Retinal pigment epithelial cell (primary cell): Measurements from ENCODE around the gene ALPK3.

Experiments used
- DNase-seq: peaks from one replicate; pipeline ENCODE4 v3.0.0-alpha.2; 2010; ENCODE audit warnings: low read depth
- H3K4me3 ChIP-seq: 2 replicates; pipeline ENCODE4 v1.5.1; 2011; ENCODE audit warnings: mild to moderate bottlenecking, low read length, control low read depth, moderate library complexity
- TF ChIP-seq, protein P1 (sequence below): conservative IDR thresholded peaks from 2 replicates; pipeline ENCODE4 v1.5.1; 2011; ENCODE audit warnings: low read depth, low read length, control low read depth, inconsistent platforms

The ALPK3 gene

DNA sequence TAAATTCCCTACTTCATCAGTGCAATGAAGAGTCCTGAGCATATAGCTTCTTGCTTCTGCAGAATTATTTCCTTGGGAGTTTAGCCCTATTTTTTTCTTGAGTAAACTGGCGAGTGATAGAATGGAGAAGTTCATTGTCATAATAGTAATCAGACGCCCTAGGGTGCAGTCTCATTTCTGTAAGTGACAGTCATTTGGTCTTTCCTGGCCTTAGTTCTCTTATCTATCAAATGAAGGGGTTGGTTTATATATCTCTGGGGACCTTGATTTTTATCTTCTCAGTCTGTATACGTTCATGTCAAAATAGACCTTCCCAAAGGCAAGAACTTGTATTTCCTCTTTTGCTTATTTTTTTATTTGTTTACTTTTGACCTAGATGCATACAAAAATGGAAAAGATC is 9.9 kb upstream of the ALPK3 start:
- H3K4me3 ChIP-seq, result no peak overlapping the region
- DNase-seq, result no peak
- TF ChIP-seq, protein P1, sequence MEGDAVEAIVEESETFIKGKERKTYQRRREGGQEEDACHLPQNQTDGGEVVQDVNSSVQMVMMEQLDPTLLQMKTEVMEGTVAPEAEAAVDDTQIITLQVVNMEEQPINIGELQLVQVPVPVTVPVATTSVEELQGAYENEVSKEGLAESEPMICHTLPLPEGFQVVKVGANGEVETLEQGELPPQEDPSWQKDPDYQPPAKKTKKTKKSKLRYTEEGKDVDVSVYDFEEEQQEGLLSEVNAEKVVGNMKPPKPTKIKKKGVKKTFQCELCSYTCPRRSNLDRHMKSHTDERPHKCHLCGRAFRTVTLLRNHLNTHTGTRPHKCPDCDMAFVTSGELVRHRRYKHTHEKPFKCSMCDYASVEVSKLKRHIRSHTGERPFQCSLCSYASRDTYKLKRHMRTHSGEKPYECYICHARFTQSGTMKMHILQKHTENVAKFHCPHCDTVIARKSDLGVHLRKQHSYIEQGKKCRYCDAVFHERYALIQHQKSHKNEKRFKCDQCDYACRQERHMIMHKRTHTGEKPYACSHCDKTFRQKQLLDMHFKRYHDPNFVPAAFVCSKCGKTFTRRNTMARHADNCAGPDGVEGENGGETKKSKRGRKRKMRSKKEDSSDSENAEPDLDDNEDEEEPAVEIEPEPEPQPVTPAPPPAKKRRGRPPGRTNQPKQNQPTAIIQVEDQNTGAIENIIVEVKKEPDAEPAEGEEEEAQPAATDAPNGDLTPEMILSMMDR, result no peak

DNA sequence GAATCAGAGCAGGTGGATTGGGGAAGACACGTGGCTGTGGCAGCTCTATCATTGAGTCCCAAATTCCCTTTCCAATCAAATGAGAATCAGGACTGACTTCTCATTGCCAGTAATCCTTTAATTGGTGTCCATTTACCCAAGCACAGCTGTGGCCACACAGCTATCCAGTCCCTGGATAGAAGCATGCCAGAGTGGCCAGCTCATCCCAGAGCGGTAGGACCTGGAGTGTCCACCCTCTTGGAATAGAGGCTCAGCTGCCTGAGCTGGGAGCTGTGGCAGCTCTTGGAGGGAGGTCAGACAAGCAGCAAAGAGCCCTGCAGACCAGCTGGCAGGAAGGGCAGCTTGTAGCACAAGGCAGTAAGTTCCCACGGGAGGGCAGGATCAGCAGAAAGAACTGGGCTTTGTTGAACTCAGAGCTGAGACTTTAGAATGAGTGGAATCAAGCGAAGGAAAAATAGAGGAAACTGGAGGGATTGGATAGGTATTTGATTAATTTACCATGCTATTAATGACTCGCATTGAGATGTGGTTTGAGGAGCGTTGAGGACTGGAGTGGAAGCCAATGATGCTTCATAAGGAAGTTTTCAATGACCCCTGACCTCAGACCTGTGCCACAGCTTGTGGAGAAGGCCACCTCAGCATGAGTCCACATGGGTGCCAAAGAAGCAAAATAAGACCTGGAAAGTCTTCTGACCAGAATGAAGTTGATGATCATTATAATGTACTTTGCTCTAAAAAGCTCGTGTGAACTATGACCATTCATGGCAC is 6.9 kb upstream of the ALPK3 start:
- no peak for DNase-seq
- H3K4me3 ChIP-seq, result no peak overlapping the region
- TF ChIP-seq, protein P1, result no peak

DNA sequence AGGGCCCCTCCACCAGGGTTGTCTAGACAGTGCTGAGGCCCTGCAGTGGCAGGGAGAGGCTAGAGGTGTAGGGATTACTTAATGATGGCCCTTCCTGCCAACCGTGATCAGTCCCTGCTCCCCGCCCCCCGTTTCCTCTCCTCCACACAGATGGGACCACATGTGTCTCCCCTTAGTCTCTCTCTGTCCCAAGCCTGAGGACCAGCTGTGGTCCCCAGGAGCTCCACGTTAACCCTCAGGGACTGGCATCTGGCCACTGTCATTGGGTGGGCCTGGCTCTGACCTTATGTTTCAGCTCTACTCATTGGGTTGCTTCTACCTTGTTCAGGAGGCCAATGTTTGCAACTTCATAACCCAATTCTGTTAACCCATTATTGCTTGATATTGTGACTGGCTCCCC is 6.0 kb upstream of the ALPK3 start:
- H3K4me3 ChIP-seq, result no peak overlapping the region
- TF ChIP-seq, protein P1, result no peak
- DNase-seq, result no peak

DNA sequence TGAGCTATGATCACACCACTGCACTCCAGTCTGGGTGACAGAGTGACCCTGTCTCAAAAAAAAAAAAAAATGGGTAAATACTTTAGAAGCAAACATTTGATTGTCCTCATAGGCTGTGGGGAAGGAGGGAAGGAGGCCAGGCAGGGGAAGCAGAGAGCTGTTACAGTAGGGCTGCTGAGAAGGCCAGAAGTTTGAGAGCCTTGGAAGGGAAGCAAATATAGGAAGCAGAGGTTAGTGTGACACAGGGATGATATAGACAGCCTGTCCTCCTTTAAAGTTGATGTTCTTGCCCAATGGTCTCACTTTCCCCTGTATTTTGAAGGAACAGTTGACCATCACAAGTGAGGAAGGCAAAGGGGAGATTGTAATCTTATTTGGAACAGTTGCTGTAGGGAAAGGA is 5.3 kb upstream of the ALPK3 start:
- no peak overlapping the region for H3K4me3 ChIP-seq
- TF ChIP-seq, protein P1, result no peak
- DNase-seq, result no peak

DNA sequence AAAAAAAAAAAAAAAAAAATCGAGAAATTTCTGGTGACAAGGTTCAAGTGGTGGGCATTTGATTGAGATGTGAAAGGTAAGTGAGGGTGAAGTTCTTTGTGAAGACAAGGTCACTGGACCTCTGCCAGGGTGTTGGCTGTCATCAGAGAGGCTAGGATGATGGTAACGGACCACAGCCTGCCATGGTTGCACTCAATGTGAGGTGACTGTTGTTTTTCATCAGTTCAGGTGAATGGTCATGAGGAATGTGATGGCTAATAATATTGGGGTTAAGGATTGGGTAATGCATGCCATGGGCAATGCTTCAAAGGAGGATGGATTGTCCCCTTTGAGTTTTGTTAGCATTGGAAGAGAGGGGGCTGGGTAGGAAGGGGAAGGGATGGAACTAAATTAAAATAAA is 4.3 kb upstream of the ALPK3 start:
- no peak overlapping the region for H3K4me3 ChIP-seq
- TF ChIP-seq, protein P1, result no peak
- no peak for DNase-seq

DNA sequence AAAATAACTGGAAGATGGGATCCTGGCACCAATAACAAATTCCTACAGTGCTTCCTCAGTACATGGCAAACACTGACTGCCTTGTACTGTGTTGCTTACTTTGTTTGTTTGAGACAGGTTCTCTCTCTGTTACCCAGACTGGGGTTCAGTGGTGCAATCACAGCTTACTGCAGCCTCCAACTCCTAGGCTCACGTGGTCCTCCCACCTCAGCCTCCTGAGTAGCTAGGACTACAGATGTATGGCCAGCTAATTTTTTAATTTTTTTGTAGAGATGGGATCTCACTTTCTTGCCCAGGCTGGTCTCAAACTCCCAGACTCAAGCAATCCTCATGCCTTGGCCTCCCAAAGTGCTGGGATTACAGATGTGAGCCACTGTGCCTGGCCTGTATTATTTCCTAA is 3.7 kb upstream of the ALPK3 start:
- TF ChIP-seq, protein P1, result no peak
- no peak overlapping the region for H3K4me3 ChIP-seq
- DNase-seq, result no peak

DNA sequence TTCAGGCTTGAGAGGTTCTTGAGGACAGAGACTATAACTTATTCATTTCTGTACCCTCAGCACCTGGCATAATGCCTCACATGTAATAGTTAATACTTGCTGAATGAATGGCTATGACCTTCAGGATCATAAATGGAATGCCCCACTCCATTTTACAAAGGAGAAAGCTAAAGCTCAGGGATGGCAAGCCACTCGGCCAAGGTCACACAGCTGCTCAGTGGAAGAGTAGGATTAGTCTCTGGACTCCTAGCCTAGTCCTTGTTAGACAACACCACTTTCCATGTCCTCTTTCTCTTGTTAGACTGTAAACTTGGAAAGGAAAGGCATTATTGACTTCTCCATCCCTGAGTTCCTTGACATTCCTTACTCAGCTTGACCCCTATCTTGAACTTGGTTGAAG is 3.2 kb upstream of the ALPK3 start:
- H3K4me3 ChIP-seq, result no peak overlapping the region

More for the DNA sequence above, 3.2 kb upstream of the ALPK3 start:
- DNase-seq, result no peak
- TF ChIP-seq, protein P1, result no peak
